SK-N-MC (cell line): Measurements from ENCODE around the gene MARK2.

ENCODE experiments used
- EZH2 ChIP-seq: fragments of 200-600 bp; sonication (generic); IDR thresholded peaks from one replicate; pipeline ENCODE4 v1.6.1; 2017; ENCODE audit warnings: antibody characterized with exemption
- POLR2AphosphoS5 ChIP-seq: IDR thresholded peaks from 2 replicates; pipeline ENCODE4 v1.6.1; 2012; ENCODE audit warnings: mild to moderate bottlenecking, low read depth, low read length, borderline replicate concordance

- TF ChIP-seq EZH2, result no peak
- TF ChIP-seq POLR2AphosphoS5, result no peak
Measured at GRCh38 chr11:63840356-63841060, 1.6 kb downstream of the MARK2 start.
